Measurements from ENCODE around the gene KIF12.

KIF12 gene

GRCh38 chr9:114059047-114059803 lies 39.9 kb downstream of the KIF12 start:
- TF ChIP-seq, protein P1, sequence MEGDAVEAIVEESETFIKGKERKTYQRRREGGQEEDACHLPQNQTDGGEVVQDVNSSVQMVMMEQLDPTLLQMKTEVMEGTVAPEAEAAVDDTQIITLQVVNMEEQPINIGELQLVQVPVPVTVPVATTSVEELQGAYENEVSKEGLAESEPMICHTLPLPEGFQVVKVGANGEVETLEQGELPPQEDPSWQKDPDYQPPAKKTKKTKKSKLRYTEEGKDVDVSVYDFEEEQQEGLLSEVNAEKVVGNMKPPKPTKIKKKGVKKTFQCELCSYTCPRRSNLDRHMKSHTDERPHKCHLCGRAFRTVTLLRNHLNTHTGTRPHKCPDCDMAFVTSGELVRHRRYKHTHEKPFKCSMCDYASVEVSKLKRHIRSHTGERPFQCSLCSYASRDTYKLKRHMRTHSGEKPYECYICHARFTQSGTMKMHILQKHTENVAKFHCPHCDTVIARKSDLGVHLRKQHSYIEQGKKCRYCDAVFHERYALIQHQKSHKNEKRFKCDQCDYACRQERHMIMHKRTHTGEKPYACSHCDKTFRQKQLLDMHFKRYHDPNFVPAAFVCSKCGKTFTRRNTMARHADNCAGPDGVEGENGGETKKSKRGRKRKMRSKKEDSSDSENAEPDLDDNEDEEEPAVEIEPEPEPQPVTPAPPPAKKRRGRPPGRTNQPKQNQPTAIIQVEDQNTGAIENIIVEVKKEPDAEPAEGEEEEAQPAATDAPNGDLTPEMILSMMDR (IDR thresholded peaks at IDR 0.05): no peak

GRCh38 chr9:114058688-114059046 lies 40.4 kb downstream of the KIF12 start:
- TF ChIP-seq, protein P1 (IDR thresholded peaks at IDR 0.05): no peak

DNA sequence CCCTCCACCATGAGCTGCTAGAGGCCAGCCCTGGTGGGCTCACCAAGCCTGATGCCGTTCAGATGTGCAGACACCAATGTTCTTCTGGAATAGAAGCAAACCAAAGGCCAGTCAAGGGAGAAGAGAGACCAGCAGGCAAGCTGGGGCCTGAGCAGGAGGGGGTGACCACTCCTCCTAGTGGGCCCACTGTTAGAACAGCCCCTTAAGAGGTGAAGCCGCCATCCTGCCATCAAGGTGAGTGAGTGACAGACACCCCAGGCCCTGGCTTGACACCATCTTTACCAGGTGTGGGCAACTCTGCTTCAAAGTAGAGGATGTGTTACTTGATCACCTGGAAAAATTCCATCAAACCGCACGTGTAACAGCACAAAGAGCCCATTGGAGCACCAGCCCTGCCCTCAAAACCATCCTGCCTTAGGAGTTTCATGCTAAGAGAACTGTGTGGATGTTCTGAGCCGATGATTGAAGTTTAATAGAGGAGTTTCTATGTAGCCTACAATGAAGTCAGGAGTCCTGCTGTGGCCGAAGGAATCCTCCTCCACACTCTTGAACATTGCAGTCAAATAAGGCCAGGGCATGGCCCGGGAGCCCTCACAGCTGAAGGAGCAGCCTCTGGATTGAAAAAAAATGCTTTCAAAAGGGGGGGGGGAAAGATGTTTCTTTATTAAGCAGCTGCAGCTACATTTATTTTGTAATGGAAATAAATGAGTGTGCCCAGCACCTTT lies 41.8 kb downstream of the KIF12 start:
- TF ChIP-seq, protein P1 (IDR thresholded peaks at IDR 0.05): no peak

DNA sequence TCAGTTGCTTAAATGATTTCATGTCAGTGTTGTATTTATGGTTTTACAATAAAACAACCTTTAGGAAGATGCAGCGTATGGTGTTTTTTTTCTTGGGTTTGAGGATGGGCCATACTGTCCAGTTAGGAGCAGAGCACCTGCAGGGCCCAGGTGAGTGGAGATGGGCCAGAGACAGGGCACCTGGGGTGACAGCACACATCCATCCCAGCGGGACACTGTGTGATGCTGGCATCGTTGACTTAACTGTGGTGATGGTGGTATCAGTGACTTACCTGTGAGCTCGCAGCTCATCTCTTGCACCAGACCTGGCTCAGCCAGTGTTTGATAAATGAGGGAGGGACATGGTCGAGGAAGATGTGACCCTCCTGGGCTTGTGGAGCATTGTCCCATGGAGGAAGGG lies 42.6 kb downstream of the KIF12 start:
- TF ChIP-seq, protein P1 (IDR thresholded peaks at IDR 0.05): no peak

DNA sequence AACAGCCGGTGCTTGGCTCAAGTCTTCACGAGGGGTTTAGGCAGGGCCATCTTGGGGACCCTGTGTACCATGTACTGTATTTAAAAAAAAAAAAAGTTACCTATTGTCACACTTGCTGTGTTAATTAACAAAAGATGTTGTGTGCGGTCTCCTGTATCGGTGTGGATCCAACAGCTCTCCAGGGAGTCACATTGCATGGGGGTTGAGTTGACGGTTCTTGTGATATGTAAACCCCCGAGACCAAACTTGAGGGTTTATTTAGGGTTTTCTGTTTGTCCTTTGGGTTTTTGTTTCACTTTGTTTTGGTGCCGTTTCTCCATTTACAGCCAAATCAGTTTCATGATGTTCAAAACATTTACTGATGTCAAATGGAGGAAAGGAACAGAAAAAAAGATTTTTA lies 43.2 kb downstream of the KIF12 start:
- TF ChIP-seq, protein P1 (IDR thresholded peaks at IDR 0.05): no peak

- TF ChIP-seq, protein P1 (IDR thresholded peaks at IDR 0.05): no peak
These were observed 44.0 kb downstream of the KIF12 start for GRCh38 chr9:114055061-114055460.

DNA sequence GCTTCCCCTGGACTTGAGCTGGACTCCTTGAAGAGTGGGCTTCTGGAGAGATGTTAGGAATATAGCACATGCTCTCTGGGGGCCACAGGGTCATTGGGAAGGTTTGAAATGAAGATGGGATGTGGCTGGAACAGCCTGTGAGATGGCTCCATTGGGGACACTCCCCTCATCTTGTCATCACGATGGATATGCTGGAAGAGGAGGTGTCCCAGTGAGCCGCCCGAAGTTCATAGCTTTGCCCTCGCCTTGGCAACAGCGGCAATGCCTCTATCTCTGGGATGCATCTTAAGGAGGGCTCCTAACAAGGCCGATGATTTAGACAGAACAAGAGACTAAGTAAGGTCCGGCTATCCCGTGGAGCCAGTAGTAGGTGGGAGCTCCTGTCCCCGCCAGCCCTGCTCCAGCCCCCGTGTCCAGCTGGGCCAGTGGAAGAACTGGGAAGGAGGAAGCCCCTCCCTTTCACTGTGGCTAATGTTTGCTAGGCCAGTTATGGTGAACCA lies 44.9 kb downstream of the KIF12 start:
- TF ChIP-seq, protein P1 (IDR thresholded peaks at IDR 0.05): no peak
